ENCODE results near the gene SOS2.
A peak's percentile ranks its signal among the peaks of the same experiment; 100 is the strongest.

Gene SOS2

DNA sequence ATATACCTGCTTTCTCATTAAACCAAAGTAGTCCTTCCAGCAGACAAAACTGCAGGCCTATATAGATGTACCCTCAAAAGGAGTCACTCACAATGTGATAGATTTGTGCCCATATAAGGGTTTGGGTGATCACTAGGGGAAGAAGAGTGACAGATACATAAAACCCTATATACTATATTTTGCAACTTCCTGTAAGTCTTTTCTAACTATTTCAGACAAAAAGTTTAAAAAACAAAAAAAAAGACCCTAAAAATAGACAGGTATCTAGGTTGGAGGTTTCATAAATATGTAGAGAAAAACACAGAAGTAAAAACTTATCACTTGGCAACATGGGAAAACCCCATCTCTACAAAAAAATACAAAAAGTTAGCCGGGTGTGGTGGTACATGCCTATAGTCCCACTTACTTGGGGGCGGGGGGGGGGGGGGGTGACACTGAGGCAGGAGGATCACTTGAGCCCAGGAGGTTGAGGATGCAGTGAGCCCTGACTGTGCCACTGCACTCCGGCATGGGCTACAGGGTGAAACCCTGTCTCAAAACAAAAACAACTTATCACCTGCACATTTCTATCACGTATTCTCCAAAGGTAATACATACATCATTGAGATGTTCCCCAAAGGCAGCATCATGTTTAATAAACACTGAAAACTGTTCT, 117.9 kb downstream of the SOS2 start:
- no peak for DNase-seq

- DNase-seq: no peak
Measured at GRCh38 chr14:50110323-50111037, 120.9 kb downstream of the SOS2 start.

GRCh38 chr14:50109342-50109741, 122.0 kb downstream of the SOS2 start:
- DNase-seq: peak; percentile 16

DNA sequence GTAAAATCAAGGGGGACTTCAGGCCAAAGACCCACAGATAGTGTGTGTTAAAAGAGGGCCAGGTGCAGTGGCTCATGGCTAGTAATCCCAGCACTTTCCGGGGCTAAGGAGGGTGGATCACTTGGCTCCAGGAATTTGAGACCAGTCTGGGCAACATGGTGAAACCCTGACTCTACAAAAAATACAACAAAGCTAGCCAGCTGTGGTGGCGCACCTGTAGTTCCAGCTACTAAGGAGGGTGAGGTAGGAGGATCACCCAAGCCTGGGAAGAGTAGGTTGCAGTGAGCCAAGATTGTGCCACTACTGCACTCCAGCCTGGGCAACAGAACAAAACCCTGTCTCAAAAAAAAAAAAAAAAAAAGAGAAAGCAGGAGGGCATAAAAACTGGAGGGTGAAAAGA, 123.5 kb downstream of the SOS2 start:
- DNase-seq: no peak

GRCh38 chr14:50106178-50106577, 125.2 kb downstream of the SOS2 start:
- DNase-seq: no peak

- no peak for DNase-seq
Measured at GRCh38 chr14:50103558-50103957, 127.8 kb downstream of the SOS2 start.

GRCh38 chr14:50101417-50101816, 130.0 kb downstream of the SOS2 start:
- no peak for DNase-seq

GRCh38 chr14:50100805-50101204, 130.6 kb downstream of the SOS2 start:
- DNase-seq: no peak

DNA sequence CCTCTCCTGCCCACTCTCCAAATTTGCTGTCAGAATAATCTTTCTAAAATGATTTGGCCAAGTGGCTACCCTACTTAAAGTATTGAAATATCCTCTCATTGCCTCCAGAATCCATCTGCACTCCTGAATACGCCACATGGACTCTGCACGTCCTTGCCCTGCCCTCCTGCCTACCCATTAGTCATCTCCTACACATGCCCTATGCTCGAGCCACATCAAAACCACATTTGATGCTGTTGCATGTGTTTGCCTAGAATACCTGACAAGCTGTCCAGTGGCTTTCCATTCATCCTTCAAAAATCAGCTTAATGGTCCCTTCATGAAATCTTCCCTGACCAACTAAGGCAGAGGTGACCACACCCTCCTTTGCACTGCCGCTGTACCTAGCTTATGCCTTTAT, 132.0 kb downstream of the SOS2 start:
- DNase-seq: no peak

- DNase-seq: no peak
Measured at GRCh38 chr14:50095895-50096294, 135.5 kb downstream of the SOS2 start.

- no peak for DNase-seq
Measured at GRCh38 chr14:50094056-50094755, 137.2 kb downstream of the SOS2 start.

DNA sequence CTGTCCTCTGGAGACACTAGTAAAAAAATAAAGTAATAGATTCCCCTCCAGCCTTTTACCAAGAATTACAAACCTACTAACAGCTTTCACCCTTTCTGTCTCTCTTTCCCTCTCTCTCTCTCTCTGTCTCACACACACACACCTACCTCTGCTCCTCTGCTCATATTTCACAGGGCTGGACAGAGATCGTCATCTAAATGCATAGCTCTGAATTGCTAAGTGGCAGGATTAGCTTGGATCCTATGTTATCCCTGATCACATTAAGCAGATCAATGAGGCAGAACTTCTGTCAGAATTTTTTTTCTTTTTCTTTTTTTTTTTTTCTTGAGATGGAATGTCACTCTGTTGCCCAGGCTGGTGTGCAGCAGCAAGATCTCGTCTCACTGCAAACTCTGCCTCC, 137.9 kb downstream of the SOS2 start:
- no peak for DNase-seq

- DNase-seq: no peak
Measured at GRCh38 chr14:50092006-50092555, 139.3 kb downstream of the SOS2 start.

- DNase-seq: no peak
Measured at GRCh38 chr14:50091240-50091913, 140.0 kb downstream of the SOS2 start.

DNA sequence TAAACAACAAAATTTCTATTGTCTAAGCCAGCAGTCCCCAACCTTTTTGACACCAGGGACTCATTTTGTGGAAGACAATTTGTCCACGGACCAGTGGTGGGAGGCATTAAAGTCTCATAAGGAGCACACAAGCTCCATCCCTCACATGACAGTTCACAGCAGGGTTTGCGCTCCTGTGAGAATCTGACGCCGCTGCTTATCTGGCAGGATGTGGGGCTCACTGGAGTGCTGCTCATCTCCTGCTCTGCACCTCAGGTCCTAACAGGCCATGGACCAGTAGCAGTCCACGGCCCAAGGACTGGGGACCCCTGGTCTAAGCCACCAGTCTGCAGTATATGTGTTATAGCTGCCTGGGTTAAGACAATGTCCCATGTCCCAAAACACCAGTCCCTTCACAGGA, 142.2 kb downstream of the SOS2 start:
- DNase-seq: no peak

GRCh38 chr14:50088731-50089130, 142.6 kb downstream of the SOS2 start:
- DNase-seq: no peak

DNA sequence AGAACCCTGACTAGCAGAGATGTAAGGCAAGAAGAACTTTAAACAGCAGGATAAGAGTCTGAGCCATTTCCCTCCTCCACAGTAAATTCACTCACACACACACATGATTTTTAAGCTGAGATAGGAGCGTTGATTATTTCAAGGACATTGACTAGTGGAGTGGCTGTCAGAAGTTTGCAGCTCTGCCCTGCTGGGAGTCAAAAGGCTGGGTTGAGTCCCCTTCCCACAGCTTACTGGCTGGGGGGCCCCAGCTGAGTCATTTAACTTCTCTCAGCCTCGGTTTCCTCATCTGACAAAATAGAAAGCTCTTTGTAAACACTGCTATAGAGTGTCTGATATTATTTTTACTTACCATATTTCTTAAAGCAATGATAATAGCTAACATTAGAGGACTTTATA, 143.3 kb downstream of the SOS2 start:
- DNase-seq: no peak

- no peak for DNase-seq
Measured at GRCh38 chr14:50087341-50088116, 143.8 kb downstream of the SOS2 start.

DNA sequence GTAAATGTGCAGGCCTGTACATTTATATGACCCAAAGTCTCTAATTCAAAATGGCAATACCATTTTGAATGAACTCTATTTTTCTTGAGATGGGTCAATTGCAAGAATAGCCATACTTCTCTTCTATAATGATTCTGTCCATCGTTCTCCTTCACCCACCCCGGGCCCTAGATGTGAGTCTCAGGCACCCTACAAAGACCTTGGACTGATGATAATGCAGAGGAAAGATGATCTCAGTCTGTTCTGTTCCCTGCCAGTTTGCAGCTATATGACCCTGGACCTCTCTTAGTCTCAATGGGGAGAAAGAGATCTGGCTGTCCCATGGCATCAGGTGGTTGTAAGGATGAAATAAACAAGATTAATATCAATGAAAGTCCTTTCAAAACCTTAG, 145.1 kb downstream of the SOS2 start:
- DNase-seq: no peak

DNA sequence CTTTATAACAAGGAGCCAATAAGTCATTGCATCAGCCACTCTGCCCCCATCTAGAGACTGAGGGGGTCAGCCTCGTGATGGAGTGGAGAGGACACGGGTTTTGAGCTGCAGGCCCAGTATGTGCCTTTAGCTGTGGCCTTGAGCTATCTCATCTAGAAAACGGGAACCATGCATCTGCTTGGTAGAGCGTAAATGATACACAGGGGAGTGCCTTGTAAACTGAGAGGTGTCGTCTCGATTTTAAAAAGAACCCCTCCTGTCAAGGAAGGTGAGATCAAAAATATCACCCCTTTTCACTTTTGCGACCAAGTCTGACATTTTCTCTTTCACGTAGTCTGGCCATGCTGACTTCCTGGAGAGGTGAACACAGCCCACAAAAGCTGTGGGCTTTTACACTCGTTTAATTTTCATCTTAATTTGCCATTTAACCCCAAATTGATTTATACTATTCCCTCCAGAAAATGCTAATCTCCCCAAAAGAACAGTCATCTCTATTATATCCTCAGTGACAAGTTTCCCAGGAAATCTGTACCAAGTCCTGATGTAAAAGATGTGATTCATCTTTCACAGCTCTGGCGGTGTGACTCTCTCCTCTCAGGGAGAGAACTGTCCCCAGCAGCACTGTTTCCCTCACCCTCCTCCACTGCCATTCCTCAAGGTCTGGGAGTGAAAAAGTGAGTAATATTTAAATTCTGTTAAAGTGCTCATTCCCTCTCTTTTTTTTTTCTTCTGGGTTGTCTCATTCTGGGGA, 145.6 kb downstream of the SOS2 start:
- no peak for DNase-seq

- no peak for DNase-seq
Measured at GRCh38 chr14:50084666-50085065, 146.7 kb downstream of the SOS2 start.
